Parathyroid adenoma (tissue), 2 donors: ENCODE data around the gene AP5Z1.
"Not testable (repeated sequence)": the region's sequence is repeated elsewhere in the genome, so short reads cannot be mapped to it uniquely, and the experiment has no call there.

Experiments
- H2AFZ ChIP-seq: fragments of 300-600 bp; sonication (generic); one replicate; pipeline ENCODE4 v1.7.0; 2017; ENCODE audit warnings: antibody characterized with exemption, mild to moderate bottlenecking
- H3K27ac ChIP-seq: fragments of 300-600 bp; sonication (generic); one replicate; pipeline ENCODE4 v1.7.0; 2017
- H3K27me3 ChIP-seq: fragments of 300-600 bp; sonication (generic); one replicate; pipeline ENCODE4 v1.7.0; 2017; ENCODE audit warnings: low read length; ENCODE audit not compliant: control insufficient read depth, insufficient read depth
- H3K36me3 ChIP-seq: fragments of 300-600 bp; sonication (generic); one replicate; pipeline ENCODE4 v1.7.0; 2017; ENCODE audit warnings: low read length; ENCODE audit not compliant: control insufficient read depth, insufficient read depth
- H3K4me1 ChIP-seq: fragments of 300-600 bp; sonication (generic); one replicate; pipeline ENCODE4 v1.7.0; 2017; ENCODE audit warnings: control low read depth
- H3K4me2 ChIP-seq: fragments of 300-600 bp; sonication (generic); one replicate; pipeline ENCODE4 v1.7.0; 2017; ENCODE audit warnings: low read length
- H3K4me3 ChIP-seq: fragments of 300-600 bp; sonication (generic); one replicate; pipeline ENCODE4 v1.7.0; 2017; ENCODE audit warnings: low read depth, low read length
- H3K79me2 ChIP-seq: fragments of 300-600 bp; sonication (generic); one replicate; pipeline ENCODE4 v1.7.0; 2017; ENCODE audit warnings: control low read depth
- H3K9ac ChIP-seq: fragments of 300-600 bp; sonication (generic); one replicate; pipeline ENCODE4 v1.7.0; 2017; ENCODE audit warnings: mild to moderate bottlenecking
- H3K9me3 ChIP-seq: fragments of 300-600 bp; sonication (generic); one replicate; pipeline ENCODE4 v1.7.0; 2017; ENCODE audit warnings: low read length; ENCODE audit not compliant: control insufficient read depth
- TF ChIP-seq, protein P1 (sequence below): fragments of 300-600 bp; sonication (generic); IDR thresholded peaks from one replicate; pipeline ENCODE4 v1.7.0; 2017; ENCODE audit warnings: antibody characterized with exemption, mild to moderate bottlenecking
- donor health status: primary hyperparathyroidism.

The AP5Z1 gene

DNA sequence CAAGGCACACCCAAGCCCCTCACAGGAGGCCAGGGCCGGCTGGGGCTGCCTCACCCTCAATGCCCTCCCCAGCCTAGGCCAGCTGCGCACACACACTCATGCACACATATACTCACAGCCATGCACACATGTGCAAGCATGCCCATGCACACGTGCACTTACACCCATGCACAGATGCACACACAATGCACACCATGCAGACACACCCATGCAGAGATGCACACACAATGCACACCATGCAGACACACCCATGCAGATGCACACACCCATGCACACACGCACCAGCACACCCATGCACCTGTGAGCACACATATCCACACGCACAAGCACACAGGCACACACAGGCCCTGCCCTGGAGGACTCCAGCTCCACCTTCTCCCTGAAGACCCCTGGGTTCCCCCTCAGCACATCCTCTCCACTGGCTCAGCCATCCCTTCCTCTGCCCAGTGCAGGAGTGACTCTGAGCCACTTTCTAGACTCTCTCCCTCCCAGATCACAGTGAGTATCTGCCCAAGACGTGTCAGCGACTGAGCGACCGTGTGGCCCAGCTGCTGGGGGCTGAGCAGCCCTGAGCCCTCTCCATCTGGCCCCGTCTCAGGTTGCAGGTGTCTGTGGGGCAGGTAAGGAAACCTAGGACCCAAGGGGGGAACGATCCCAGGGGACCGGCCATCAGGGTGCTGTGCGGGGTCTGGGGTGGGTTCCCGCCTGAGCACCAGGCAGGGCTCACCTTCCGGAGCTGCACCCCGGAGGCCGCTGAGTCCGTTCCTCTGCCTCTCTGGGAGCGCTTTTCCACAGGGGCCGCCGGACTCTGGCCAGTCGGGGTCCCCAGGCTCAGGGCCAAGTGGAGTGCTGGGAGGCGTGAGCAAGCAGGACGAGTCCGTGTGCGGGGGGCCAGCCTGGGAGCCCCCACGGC lies 25.8 kb downstream of the AP5Z1 start:
- Histone ChIP-seq H3K27me3 (no peaks in the 10 kb centered on the region), H3K9me3 (no peaks in the 10 kb centered on the region), H3K79me2 (no peaks in the 10 kb centered on the region), H3K4me3 (no peak overlapping the region), H3K4me1 (no peaks in the 10 kb centered on the region), H3K27ac (no peak overlapping the region), H3K9ac (no peak overlapping the region), H3K36me3 (no peaks in the 10 kb centered on the region), H2AFZ (no peak overlapping the region), H3K4me2 (no peak overlapping the region)
- TF ChIP-seq, protein P1, sequence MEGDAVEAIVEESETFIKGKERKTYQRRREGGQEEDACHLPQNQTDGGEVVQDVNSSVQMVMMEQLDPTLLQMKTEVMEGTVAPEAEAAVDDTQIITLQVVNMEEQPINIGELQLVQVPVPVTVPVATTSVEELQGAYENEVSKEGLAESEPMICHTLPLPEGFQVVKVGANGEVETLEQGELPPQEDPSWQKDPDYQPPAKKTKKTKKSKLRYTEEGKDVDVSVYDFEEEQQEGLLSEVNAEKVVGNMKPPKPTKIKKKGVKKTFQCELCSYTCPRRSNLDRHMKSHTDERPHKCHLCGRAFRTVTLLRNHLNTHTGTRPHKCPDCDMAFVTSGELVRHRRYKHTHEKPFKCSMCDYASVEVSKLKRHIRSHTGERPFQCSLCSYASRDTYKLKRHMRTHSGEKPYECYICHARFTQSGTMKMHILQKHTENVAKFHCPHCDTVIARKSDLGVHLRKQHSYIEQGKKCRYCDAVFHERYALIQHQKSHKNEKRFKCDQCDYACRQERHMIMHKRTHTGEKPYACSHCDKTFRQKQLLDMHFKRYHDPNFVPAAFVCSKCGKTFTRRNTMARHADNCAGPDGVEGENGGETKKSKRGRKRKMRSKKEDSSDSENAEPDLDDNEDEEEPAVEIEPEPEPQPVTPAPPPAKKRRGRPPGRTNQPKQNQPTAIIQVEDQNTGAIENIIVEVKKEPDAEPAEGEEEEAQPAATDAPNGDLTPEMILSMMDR: no peak

DNA sequence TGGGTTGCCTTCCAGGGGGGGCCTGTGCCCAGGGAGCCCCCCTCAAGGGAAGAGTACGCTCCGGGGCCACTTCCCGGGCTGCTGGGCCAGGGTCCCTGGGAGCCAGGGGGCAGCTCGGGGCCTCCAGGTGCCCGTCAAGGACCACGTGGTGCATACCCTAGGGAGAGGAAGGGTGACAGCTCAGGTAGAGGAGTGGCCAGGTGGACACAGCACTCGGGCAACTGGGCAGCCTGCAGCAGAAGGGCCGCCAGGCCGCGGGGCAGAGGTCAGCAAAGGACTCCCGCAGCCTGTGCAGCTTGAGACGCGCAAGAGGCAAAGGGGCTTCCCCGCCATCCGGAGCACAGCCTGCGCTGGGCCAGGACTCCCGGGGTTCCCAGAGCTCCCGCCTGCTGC lies 26.4 kb downstream of the AP5Z1 start:
- TF ChIP-seq, protein P1: no peak

DNA sequence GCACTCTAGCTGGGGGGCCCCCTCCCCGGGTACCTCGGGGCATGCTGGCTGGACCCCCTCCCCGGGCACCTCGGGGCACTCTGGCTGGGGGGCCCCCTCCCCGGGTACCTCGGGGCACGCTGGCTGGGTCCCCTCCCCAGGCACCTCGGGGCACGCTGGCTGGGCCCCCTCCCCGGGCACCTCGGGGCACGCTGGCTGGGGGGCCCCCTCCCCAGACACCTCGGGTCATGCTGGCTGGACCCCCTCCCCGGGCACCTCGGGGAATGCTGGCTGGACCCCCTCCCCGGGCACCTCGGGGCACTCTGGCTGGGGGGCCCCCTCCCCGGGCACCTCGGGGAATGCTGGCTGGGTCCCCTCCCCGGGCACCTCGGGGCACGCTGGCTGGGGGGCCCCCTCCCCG lies 27.2 kb downstream of the AP5Z1 start:
- H3K79me2 ChIP-seq, H3K27me3 ChIP-seq, H3K9me3 ChIP-seq, H3K4me3 ChIP-seq, H3K36me3 ChIP-seq, H3K9ac ChIP-seq, H3K27ac ChIP-seq, H3K4me2 ChIP-seq, H2AFZ ChIP-seq, H3K4me1 ChIP-seq: not testable (repeated sequence)

More for the DNA sequence above, 26.4 kb downstream of the AP5Z1 start:
- no peaks in the 10 kb centered on the region for H3K9me3 ChIP-seq
- H3K36me3 ChIP-seq: no peaks in the 10 kb centered on the region
- no peak overlapping the region for H3K27ac ChIP-seq
- no peak overlapping the region for H3K9ac ChIP-seq
- no peak overlapping the region for H3K4me2 ChIP-seq
- no peak overlapping the region for H3K4me3 ChIP-seq
- H3K79me2 ChIP-seq: no peaks in the 10 kb centered on the region
- no peaks in the 10 kb centered on the region for H3K4me1 ChIP-seq
- no peak overlapping the region for H2AFZ ChIP-seq
- H3K27me3 ChIP-seq: no peaks in the 10 kb centered on the region

DNA sequence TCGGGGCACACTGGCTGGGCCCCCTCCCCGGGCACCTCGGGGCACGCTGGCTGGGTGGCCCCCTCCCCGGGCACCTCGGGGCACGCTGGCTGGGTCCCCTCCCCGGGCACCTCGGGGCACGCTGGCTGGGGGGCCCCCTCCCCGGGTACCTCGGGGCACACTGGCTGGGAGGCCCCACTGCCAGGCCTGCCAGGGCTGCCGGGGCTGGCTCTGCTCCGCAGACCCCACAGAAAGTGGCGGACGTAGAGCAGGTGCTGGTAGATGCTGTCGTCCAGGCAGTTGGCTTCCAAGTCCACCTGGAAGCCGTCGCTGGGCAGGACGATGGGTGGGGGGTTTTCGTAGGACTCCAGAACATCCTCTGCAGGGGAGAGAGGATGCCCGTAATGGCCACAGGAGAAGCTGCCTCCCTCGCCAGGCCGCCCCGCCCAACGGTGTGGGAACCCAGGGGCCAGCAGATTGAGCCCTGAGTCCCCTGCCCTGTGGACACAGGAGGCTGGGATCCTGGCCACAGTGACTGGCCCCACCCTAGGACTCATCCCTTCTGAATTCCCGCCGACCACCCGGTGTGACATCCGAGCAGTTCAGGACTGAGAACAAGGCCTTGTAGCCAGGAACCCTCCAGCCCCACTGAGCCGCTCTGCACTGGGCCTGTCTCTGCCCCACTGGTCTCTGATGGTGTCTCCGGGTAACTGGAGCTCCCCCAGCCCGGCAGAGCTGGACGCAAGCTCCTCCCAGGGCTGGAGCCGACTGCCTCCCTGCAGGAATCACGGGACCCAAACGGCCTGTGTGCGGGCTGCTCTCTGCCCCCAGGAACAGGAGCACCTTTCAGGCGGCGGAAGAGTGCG lies 28.2 kb downstream of the AP5Z1 start:
- TF ChIP-seq, protein P1: no peak
- Histone ChIP-seq H3K4me2 (no peak overlapping the region), H3K36me3 (no peaks in the 10 kb centered on the region)

More for the DNA sequence above, 28.2 kb downstream of the AP5Z1 start:
- H2AFZ ChIP-seq: no peak overlapping the region
- no peak overlapping the region for H3K9ac ChIP-seq
- H3K79me2 ChIP-seq: no peaks in the 10 kb centered on the region
- H3K9me3 ChIP-seq: no peaks in the 10 kb centered on the region
- no peak overlapping the region for H3K27ac ChIP-seq
- no peak overlapping the region for H3K4me3 ChIP-seq
- H3K4me1 ChIP-seq: no peaks in the 10 kb centered on the region
- H3K27me3 ChIP-seq: no peaks in the 10 kb centered on the region
